Measurements from ENCODE around the gene ADH5. TPM values are rescaled to one million over a fixed set of nuclear protein-coding genes. Genes with fewer than 3 reads are reported as not detected.
"Not testable (repeated sequence)": the region's sequence is repeated elsewhere in the genome, so short reads cannot be mapped to it uniquely, and the experiment has no call there.

Gene ADH5
- total RNA-seq, 2 experiments from 2014 or later = 114 to 118 TPM

DNA sequence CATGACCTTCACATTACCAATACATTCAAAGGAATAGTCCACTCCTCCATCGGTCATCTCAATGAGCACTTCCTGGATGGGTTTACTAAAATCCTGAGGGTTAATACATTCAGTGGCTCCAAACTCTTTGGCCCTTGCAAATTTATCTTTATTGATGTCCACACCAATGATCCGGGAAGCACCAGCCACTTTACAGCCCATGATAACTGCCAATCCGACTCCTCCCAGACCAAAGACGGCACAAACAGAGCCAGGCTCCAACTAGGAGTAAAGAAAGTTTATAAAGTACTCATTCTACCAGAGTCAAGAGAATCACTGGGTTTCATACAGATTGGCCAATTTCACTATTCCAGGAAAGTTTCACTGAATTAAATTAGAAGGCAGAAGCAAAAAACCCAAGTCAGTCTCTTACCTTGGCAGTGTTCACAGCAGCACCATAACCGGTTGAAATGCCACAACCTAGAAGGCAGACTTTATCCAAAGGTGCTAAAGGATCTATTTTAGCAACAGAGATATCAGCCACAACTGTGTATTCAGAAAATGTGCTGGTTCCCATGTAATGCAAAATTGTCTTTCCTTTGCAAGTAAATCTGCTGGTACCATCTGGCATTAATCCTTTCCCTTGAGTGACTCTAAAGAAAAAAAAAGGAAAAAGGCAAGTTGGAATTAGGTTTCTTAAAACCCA is 12.2 kb downstream of the ADH5 start:
- ChIA-PET POLR2A (interaction anchor here (0.6 kb wide), 1 partner anchor 480 kb away, joined by 3 read pairs; no protein-coding TSS in a partner anchor), CTCF (interaction anchor here (1.5 kb wide), 1 partner anchor 20 kb away, joined by 6 read pairs; no protein-coding TSS in a partner anchor)
- H3K4me3 Mint-ChIP-seq = no peak overlapping the region
- intact Hi-C loops (cut with micrococcal nuclease) = no loop called here
- ATAC-seq (no peak), DNase-seq (no peak)
- H3K9me3 Mint-ChIP-seq = no peaks in the 10 kb centered on the region
- no peak overlapping the region for H3K27ac Mint-ChIP-seq
- H3K27me3 Mint-ChIP-seq = no peaks in the 10 kb centered on the region
- no peaks in the 10 kb centered on the region for H3K4me1 Mint-ChIP-seq (ENCODE audit: low read depth)
- peaks cover 48% of the 10 kb centered on the region for H3K36me3 Mint-ChIP-seq (ENCODE audit: low read depth)
- no peak for TF ChIP-seq CTCF (IDR thresholded peaks at IDR 0.05)

- DNase-seq = no peak
- no peak overlapping the region for H3K27ac Mint-ChIP-seq
- ChIA-PET CTCF (interaction anchor here (1.5 kb wide), 1 partner anchor 19 kb away, joined by 6 read pairs; no protein-coding TSS in a partner anchor), POLR2A (interaction anchor here (0.9 to 1.3 kb wide), 2 partner anchors 13 to 18 kb away, joined by 3 to 6 read pairs; partner anchors contain the start of gene ADH5)
- intact Hi-C loops (cut with micrococcal nuclease) = no loop called here
- peaks cover 41% of the 10 kb centered on the region for H3K36me3 Mint-ChIP-seq (ENCODE audit: low read depth)
- H3K9me3 Mint-ChIP-seq = no peaks in the 10 kb centered on the region
- H3K27me3 Mint-ChIP-seq = no peaks in the 10 kb centered on the region
- no peak for ATAC-seq
- TF ChIP-seq CTCF (IDR thresholded peaks at IDR 0.05) = no peak
- H3K4me1 Mint-ChIP-seq (ENCODE audit: low read depth) = no peaks in the 10 kb centered on the region
- H3K4me3 Mint-ChIP-seq = no peak overlapping the region
Observed at GRCh38 chr4:99074816-99075215, 13.8 kb downstream of the ADH5 start.

GRCh38 chr4:99071159-99071558 is 17.4 kb downstream of the ADH5 start:
- no peak for TF ChIP-seq CTCF (IDR thresholded peaks at IDR 0.05)
- no peak overlapping the region for H3K4me3 Mint-ChIP-seq
- ChIA-PET POLR2A (no interaction called here), CTCF (interaction anchor here (3.2 kb wide), 1 partner anchor 15 kb away, joined by 21 read pairs; no protein-coding TSS in a partner anchor)
- no peaks in the 10 kb centered on the region for H3K27me3 Mint-ChIP-seq
- H3K4me1 Mint-ChIP-seq (ENCODE audit: low read depth) = no peaks in the 10 kb centered on the region
- ATAC-seq (no peak), DNase-seq (no peak)
- peaks cover 44% of the 10 kb centered on the region for H3K36me3 Mint-ChIP-seq (ENCODE audit: low read depth)
- no peak overlapping the region for H3K27ac Mint-ChIP-seq
- peaks cover 1% of the 10 kb centered on the region for H3K9me3 Mint-ChIP-seq
- intact Hi-C loops (cut with micrococcal nuclease) = no loop called here

- intact Hi-C loops (cut with micrococcal nuclease) = no loop called here
- Mint-ChIP-seq H3K4me1 (ENCODE audit: low read depth) (no peaks in the 10 kb centered on the region), H3K9me3 (peaks cover 3% of the 10 kb centered on the region), H3K36me3 (ENCODE audit: low read depth) (peaks cover 45% of the 10 kb centered on the region), H3K4me3 (no peak overlapping the region), H3K27ac (peak overlapping the region; percentile 36), H3K27me3 (no peaks in the 10 kb centered on the region)
- no peak for ATAC-seq
- CTCF ChIA-PET = interaction anchor here (1.0 to 1.6 kb wide), 3 partner anchors 11 to 72 kb away, joined by 3 to 6 read pairs (median 4); partner anchors contain the start of gene METAP1
- DNase-seq = no peak
- no peak for TF ChIP-seq CTCF (IDR thresholded peaks at IDR 0.05)
- POLR2A ChIA-PET = interaction anchor here (0.8 kb wide), 1 partner anchor 72 kb away, joined by 3 read pairs; the partner anchor contains the start of gene METAP1
Observed at GRCh38 chr4:99067617-99068016, 21.0 kb downstream of the ADH5 start.

- H3K9me3 Mint-ChIP-seq; intact Hi-C loops (cut with micrococcal nuclease); DNase-seq; H3K27ac Mint-ChIP-seq; H3K4me3 Mint-ChIP-seq; ATAC-seq; H3K27me3 Mint-ChIP-seq; H3K4me1 Mint-ChIP-seq (ENCODE audit: low read depth); POLR2A ChIA-PET; CTCF ChIA-PET: not testable (repeated sequence)
- peaks cover 48% of the 10 kb centered on the region for H3K36me3 Mint-ChIP-seq (ENCODE audit: low read depth)
Observed at GRCh38 chr4:99065521-99065920, 23.1 kb downstream of the ADH5 start.

Data from activated CD8-positive, alpha-beta T cell treated with anti-CD3 and anti-CD28 coated beads for 36 hours (primary cell).